DMS153 (cell line): Measurements from ENCODE around the gene JUND.
A peak's percentile ranks its signal among the peaks of the same experiment; 100 is the strongest.

Experiments
- DNase-seq: peaks from one replicate; lab custom pipeline; 2025; lab: John Stamatoyannopoulos, UW

Gene JUND

GRCh38 chr19:18289471-18290301, 8.3 kb upstream of the JUND start:
- DNase-seq, result no peak

- no peak for DNase-seq
These were observed 6.7 kb upstream of the JUND start for GRCh38 chr19:18287836-18288772.

GRCh38 chr19:18286973-18287635, 5.7 kb upstream of the JUND start:
- DNase-seq, result no peak

- no peak for DNase-seq
These were observed 3.4 kb upstream of the JUND start for GRCh38 chr19:18284712-18285360.

GRCh38 chr19:18283338-18283737, 1.9 kb upstream of the JUND start:
- DNase-seq, result no peak

- DNase-seq, result no peak
These were observed 1.3 kb upstream of the JUND start for GRCh38 chr19:18282788-18283141.

GRCh38 chr19:18282021-18282787, 782 bp upstream of the JUND start:
- no peak for DNase-seq

- peak; percentile 56 for DNase-seq
These were observed 958 bp downstream of the JUND start for GRCh38 chr19:18280247-18281081.

GRCh38 chr19:18279516-18280246, 1.7 kb downstream of the JUND start:
- peak; percentile 83 for DNase-seq

GRCh38 chr19:18279266-18279515, 2.2 kb downstream of the JUND start:
- no peak for DNase-seq

GRCh38 chr19:18278521-18279265, 2.7 kb downstream of the JUND start:
- no peak for DNase-seq

GRCh38 chr19:18274781-18275356, 6.6 kb downstream of the JUND start:
- DNase-seq, result no peak

- DNase-seq, result no peak
These were observed 7.1 kb downstream of the JUND start, which contains the start of gene IQCN for GRCh38 chr19:18274219-18274780. Gene IQCN (minus strand): TSS chr19:18274452. CDS start chr19:18269478, 4,974 bp downstream.

- DNase-seq, result no peak
These were observed 7.7 kb downstream of the JUND start for GRCh38 chr19:18273561-18274218.

- DNase-seq, result no peak
These were observed 10.0 kb downstream of the JUND start for GRCh38 chr19:18271433-18271841.

GRCh38 chr19:18270326-18270725, 11.1 kb downstream of the JUND start:
- no peak for DNase-seq

- DNase-seq, result no peak
These were observed 12.2 kb downstream of the JUND start for GRCh38 chr19:18269070-18269723.
